ENCODE measurements around the gene TEX22. TPM values are rescaled to one million over a fixed set of nuclear protein-coding genes. Genes with fewer than 3 reads are reported as not detected.

The TEX22 gene
- polyA plus RNA-seq, 1 experiment = 0.05 TPM

DNA sequence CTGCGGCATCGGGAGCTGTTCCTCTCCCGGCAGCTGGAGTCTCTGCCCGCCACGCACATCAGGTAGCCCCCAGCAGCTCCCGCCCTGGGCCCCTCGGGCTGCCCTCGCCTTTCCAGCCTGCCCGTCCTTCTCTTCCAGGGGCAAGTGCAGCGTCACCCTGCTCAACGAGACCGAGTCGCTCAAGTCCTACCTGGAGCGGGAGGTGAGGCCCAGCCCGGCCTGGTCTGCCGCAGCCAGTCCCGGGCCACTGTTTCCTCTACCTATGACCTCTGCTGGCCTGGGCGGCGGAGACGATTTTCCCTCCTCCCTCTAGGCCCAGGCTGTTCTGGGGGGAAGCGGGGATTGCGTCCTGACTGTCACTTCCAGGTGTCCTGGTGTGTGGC, 51.8 kb downstream of the TEX22 start:
- CTCF ChIA-PET = interaction anchor here (1.4 kb wide), 1 partner anchor 40 kb away, joined by 3 read pairs; no protein-coding TSS in a partner anchor
- DNase-seq (ENCODE audit: low read depth, low spot score) = no peak
- H3K4me3 ChIP-seq (ENCODE audit: low read depth, low read length) = no peak overlapping the region
- no peaks in the 10 kb centered on the region for H3K9me3 ChIP-seq (ENCODE audit: control insufficient read depth, insufficient read depth, low read length)
- no peaks in the 10 kb centered on the region for H3K27me3 ChIP-seq (ENCODE audit: control insufficient read depth, insufficient read depth, low read length)
- POLR2A ChIA-PET = no interaction called here
- TF ChIP-seq, protein P1, sequence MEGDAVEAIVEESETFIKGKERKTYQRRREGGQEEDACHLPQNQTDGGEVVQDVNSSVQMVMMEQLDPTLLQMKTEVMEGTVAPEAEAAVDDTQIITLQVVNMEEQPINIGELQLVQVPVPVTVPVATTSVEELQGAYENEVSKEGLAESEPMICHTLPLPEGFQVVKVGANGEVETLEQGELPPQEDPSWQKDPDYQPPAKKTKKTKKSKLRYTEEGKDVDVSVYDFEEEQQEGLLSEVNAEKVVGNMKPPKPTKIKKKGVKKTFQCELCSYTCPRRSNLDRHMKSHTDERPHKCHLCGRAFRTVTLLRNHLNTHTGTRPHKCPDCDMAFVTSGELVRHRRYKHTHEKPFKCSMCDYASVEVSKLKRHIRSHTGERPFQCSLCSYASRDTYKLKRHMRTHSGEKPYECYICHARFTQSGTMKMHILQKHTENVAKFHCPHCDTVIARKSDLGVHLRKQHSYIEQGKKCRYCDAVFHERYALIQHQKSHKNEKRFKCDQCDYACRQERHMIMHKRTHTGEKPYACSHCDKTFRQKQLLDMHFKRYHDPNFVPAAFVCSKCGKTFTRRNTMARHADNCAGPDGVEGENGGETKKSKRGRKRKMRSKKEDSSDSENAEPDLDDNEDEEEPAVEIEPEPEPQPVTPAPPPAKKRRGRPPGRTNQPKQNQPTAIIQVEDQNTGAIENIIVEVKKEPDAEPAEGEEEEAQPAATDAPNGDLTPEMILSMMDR (IDR thresholded peaks at IDR 0.05; ENCODE audit: low read depth, low read length) = no peak
- no peak overlapping the region for H3K27ac ChIP-seq (ENCODE audit: low read depth, low read length)

GRCh38 chr14:105450864-105451720, 52.8 kb downstream of the TEX22 start:
- DNase-seq (ENCODE audit: low read depth, low spot score) = no peak
- no peaks in the 10 kb centered on the region for H3K27me3 ChIP-seq (ENCODE audit: control insufficient read depth, insufficient read depth, low read length)
- no peak overlapping the region for H3K27ac ChIP-seq (ENCODE audit: low read depth, low read length)
- POLR2A ChIA-PET = no interaction called here
- H3K4me3 ChIP-seq (ENCODE audit: low read depth, low read length) = no peak overlapping the region
- TF ChIP-seq, protein P1 (IDR thresholded peaks at IDR 0.05; ENCODE audit: low read depth, low read length) = no peak
- CTCF ChIA-PET = interaction anchor here (1.3 to 1.4 kb wide), 2 partner anchors 30 to 39 kb away, joined by 3 to 4 read pairs; no protein-coding TSS in a partner anchor
- no peaks in the 10 kb centered on the region for H3K9me3 ChIP-seq (ENCODE audit: control insufficient read depth, insufficient read depth, low read length)

DNA sequence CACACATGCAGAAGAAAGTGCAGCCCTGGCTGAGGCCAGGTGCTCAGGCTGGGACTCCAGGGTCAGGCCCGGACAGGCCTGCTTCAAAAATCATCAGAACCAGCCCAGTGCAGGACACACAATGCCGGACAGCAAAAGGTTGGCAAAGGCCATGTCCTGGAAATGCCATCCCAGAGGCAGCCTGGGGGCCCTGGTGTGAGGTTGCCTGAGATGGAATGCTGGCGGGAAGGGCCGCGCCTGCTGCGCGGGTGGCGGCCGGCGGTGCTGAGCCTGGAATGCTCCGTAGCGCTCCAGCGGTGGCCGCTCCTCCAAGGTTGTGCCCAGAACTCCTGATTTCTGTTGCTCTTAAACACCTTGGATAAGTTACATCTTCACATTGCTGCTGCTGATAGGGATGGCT, 54.6 kb downstream of the TEX22 start:
- ChIA-PET POLR2A (no interaction called here), CTCF (interaction anchor here (1.3 kb wide), 1 partner anchor 37 kb away, joined by 6 read pairs; no protein-coding TSS in a partner anchor)
- no peak overlapping the region for H3K4me3 ChIP-seq (ENCODE audit: low read depth, low read length)
- no peaks in the 10 kb centered on the region for H3K9me3 ChIP-seq (ENCODE audit: control insufficient read depth, insufficient read depth, low read length)
- TF ChIP-seq, protein P1 (IDR thresholded peaks at IDR 0.05; ENCODE audit: low read depth, low read length) = no peak
- no peaks in the 10 kb centered on the region for H3K27me3 ChIP-seq (ENCODE audit: control insufficient read depth, insufficient read depth, low read length)
- DNase-seq (ENCODE audit: low read depth, low spot score) = no peak
- H3K27ac ChIP-seq (ENCODE audit: low read depth, low read length) = no peak overlapping the region

DNA sequence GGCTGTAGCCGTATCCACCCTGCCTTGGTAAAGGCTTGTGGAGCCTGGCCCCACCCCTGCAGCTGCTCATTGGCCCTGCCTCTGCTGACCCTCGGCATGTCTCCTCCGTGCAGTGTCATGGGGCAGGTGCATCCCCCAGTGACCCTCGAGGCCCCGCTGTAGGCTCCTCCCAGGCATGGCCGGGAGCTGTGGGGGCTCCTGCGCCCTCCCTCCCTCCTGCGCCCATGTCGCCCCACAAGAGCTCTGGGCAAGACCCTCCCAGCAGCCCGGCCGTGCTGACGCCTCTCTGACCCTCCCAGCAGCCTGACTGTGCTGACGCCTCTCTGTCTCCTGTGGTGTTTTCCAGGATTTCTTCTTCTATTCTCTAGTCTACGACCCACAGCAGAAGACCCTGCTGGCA, 55.5 kb downstream of the TEX22 start:
- no peak for DNase-seq (ENCODE audit: low read depth, low spot score)
- no peaks in the 10 kb centered on the region for H3K27me3 ChIP-seq (ENCODE audit: control insufficient read depth, insufficient read depth, low read length)
- ChIA-PET CTCF (interaction anchor here (1.3 kb wide), 1 partner anchor 36 kb away, joined by 6 read pairs; no protein-coding TSS in a partner anchor), POLR2A (no interaction called here)
- TF ChIP-seq, protein P1 (IDR thresholded peaks at IDR 0.05; ENCODE audit: low read depth, low read length) = no peak
- H3K4me3 ChIP-seq (ENCODE audit: low read depth, low read length) = no peak overlapping the region
- no peak overlapping the region for H3K27ac ChIP-seq (ENCODE audit: low read depth, low read length)
- H3K9me3 ChIP-seq (ENCODE audit: control insufficient read depth, insufficient read depth, low read length) = no peaks in the 10 kb centered on the region

GRCh38 chr14:105455086-105455640, 56.8 kb downstream of the TEX22 start:
- no peak overlapping the region for H3K27ac ChIP-seq (ENCODE audit: low read depth, low read length)
- CTCF ChIA-PET = no interaction called here
- DNase-seq (ENCODE audit: low read depth, low spot score) = no peak
- no peak overlapping the region for H3K4me3 ChIP-seq (ENCODE audit: low read depth, low read length)
- POLR2A ChIA-PET = no interaction called here
- H3K9me3 ChIP-seq (ENCODE audit: control insufficient read depth, insufficient read depth, low read length) = no peaks in the 10 kb centered on the region
- no peaks in the 10 kb centered on the region for H3K27me3 ChIP-seq (ENCODE audit: control insufficient read depth, insufficient read depth, low read length)
- TF ChIP-seq, protein P1 (IDR thresholded peaks at IDR 0.05; ENCODE audit: low read depth, low read length) = no peak
